Cardiac fibroblast (primary cell): ENCODE measurements around the gene LGMN.

ENCODE experiments used
- DNase-seq, 2 donors: peaks; one replicate each; pipeline versions ENCODE4 v3.0.0 to v3.0.0-alpha.2; 2010; ENCODE audit warnings: low read depth in 2 of 2
- H3K4me3 ChIP-seq, 2 donors: replicated peaks in 1 of 2; 1 replicate in 1 of 2; 2 replicates in 1 of 2; pipeline ENCODE4 v1.5.1; 2011; ENCODE audit warnings: low read depth in 2 of 2, low read length in 2 of 2, mild to moderate bottlenecking in 2 of 2, moderate library complexity in 1 of 2
- CTCF ChIP-seq: IDR thresholded peaks from one replicate; pipeline ENCODE4 v1.5.1; 2011; ENCODE audit warnings: low read depth, mild to moderate bottlenecking, low read length, inconsistent platforms

LGMN gene

DNA sequence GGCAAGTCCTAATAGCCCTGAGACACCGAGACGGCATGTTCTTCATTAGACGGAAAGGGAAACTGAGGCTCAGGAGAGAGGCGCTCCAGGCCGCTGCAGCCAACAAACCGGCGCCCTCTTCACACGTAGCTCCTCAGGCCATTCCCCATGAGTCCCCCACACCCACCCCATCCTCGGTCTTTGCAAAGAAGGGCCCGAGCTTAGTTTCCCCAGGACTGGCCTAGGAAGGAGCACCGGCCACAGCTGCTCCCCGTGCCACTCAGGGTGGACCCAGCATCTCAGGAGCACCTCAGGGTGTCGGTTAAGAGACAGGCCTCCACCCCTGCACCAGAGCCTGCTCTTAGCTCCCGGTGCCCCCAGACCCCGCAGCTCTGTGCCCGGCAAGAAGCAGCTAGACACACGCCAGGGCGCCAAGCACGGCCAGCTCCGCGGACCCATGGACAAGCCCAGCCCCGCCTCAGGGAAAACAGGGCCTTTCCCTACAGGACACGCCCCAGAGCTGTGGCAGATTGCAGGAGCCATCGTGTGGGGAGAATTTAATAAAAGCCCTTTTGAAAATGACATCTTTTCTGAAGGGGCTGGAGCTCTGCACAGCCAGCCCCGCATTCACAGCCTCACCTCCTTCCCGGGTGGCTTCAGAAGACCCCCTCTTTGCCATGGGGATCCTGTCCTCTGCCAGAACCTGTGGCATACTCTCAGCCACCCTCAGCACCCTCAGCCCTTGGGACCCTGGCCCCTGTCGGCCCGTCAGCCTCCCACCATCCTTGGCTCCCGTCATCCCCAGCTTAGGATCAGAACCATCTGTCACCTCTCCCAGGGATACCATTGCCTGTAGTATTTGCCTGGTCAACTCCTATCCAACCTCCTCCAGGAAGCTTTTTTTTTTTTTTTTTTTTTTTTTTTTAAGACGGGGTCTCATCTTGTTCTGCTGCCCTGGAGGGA is 59.7 kb downstream of the LGMN start:
- no peak overlapping the region for H3K4me3 ChIP-seq
- no peak for TF ChIP-seq CTCF
- DNase-seq: no peak

DNA sequence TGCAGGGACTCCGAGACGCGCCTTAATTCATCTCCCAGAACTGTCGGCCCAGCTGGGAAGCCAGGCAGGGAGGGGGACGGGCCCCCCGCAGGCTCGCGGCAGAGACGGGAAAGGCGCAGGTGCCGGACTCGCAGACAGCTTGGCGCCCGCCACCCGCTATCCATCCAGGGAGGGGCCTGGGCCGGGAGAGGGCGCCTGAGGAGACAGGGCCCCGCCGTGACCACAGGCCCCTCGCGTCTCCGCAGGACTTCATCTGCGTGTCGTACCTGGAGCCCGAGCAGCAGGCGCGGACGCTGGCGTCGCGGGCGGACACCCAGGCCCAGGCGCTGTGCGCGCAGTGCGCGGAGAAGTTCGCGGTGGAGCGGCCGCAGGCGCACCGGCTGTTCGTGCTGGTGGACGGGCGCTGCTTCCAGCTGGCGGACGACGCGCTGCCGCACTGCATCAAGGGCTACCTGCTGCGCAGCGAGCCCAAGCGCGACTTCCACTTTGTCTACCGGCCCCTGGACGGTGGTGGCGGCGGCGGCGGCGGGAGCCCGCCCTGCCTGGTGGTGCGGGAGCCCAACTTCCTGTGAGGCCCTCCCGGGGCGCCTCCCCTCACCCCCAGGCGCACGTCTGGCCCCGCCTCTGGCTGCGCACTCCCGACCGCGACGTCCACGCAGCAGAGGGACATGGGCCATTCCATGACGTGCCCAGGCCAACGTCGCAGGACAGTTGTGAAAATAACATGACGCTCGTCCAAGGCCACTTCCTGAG is 60.6 kb downstream of the LGMN start:
- peak overlapping the region in 1 of 2 donors; percentile 45 for H3K4me3 ChIP-seq

DNA sequence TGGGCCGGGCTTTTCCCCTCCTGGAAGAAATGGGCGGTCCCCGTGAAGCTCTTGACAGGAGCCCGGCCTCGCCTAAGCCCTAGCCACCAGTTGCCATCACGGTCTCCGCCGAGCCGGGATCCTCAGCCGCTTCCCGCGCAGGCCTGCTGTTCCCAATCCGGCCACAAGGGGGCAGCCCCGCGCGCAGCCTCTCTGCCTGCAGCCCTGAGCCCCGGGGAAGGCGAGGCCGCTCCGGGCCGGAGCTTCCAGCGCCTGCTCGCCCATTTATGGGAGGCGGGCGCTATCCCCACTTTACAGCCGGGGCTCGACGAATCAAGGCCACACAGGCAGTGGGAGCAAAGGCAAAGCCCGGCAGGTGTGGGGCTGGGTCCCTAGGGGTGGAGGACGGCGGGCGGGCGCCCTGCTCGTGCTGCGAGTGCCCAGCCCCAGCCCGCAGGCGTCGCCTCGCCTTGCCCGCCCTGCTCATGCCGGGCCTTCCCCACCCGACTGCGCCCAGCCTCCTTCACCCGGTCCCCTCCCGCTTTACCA is 61.5 kb downstream of the LGMN start:
- peak; percentile 69 to 74 for DNase-seq
- peak overlapping the region in 1 of 2 donors; percentile 45 for H3K4me3 ChIP-seq
- peak; percentile 90 for TF ChIP-seq CTCF

More for the DNA sequence above, 60.6 kb downstream of the LGMN start:
- DNase-seq: peak in 1 of 2 donors; percentile 30
- no peak for TF ChIP-seq CTCF

GRCh38 chr14:92686411-92686899 is 62.0 kb downstream of the LGMN start:
- TF ChIP-seq CTCF: no peak
- no peak for DNase-seq
- no peak overlapping the region for H3K4me3 ChIP-seq

DNA sequence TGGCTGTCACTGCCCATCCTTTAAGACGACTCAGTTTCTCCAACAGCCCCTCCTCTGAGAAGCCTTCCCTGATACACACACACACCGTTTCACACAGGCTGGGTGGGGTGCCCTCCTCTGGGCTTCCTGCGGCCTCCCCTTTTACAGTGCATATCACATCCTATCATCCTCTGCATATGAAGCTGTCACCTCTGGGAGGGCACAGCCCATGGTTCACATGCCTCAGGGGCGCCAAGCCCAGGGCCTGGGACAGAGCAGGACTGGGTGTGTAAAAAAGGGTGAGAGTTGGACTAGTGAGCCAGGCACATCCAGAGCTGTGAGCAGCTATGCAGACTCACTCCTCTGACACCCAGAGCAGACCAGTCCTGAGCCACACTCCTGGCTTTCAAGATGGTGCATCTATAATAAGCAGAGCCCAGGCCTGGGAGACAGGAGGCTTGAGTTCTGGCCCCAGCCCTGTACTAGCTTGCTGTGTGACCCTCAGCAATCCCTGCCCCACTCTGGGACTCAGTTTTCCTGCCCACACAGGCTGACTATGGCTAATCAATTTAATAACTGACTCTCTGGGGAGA is 62.6 kb downstream of the LGMN start:
- DNase-seq: no peak
- no peak overlapping the region for H3K4me3 ChIP-seq
- TF ChIP-seq CTCF: no peak

- TF ChIP-seq CTCF: no peak
- DNase-seq: no peak
- no peak overlapping the region for H3K4me3 ChIP-seq
These were observed 63.4 kb downstream of the LGMN start for GRCh38 chr14:92684801-92685560.
